IMR-90 (cell line): ENCODE results near the gene SLC35C1. TPM values are rescaled to one million over a fixed set of nuclear protein-coding genes. Genes with fewer than 3 reads are reported as not detected.
A peak's percentile ranks its signal among the peaks of the same experiment; 100 is the strongest.

Source experiments
- ATAC-seq: fragments of 200-7000 bp; cut with Tn5 transposase; 2 replicates; pipeline ENCODE4 v1.9.1; 2020; ENCODE audit warnings: low read depth, mild to moderate bottlenecking, moderate library complexity
- BruUV-seq: library from RNA; stranded (reverse); fragments of 400-500 nt; replicated peaks from 2 replicates; lab custom pipeline; 2021; lab: Mats Ljungman, UMichigan
- CTCF ChIA-PET: fragments of 300-600 bp; formaldehyde crosslinking; extraction: SDS; loops from one replicate; lab custom pipeline; 2021; ENCODE audit warnings: antibody characterized with exemption; lab: Yijun Ruan, JAX
- POLR2A ChIA-PET: fragments of 300-600 bp; sonication (Branson Sonifier 250); formaldehyde crosslinking; loops from one replicate; lab custom pipeline; 2022; ENCODE audit warnings: antibody characterized with exemption; ENCODE audit not compliant: unreplicated experiment; lab: Charles Lee
- DNase-seq: peaks from one replicate; pipeline ENCODE4 v3.0.0; 2013
- H2AFZ ChIP-seq: replicated peaks from 2 replicates; pipeline ENCODE3; 2013; ENCODE audit warnings: low read length, mild to moderate bottlenecking; ENCODE audit not compliant: poor library complexity
- H2AK5ac ChIP-seq: 2 replicates; pipeline ENCODE4 v1.6.1; 2013; ENCODE audit warnings: low read depth, low read length, inconsistent platforms
- H2AK9ac ChIP-seq: replicated peaks from 2 replicates; pipeline ENCODE3; 2013; ENCODE audit warnings: mild to moderate bottlenecking, low read depth, low read length, moderate library complexity; ENCODE audit not compliant: poor library complexity
- H2BK120ac ChIP-seq: 2 replicates; pipeline ENCODE4 v1.6.1; 2013; ENCODE audit warnings: low read depth, low read length, inconsistent platforms
- H2BK15ac ChIP-seq: 3 replicates; pipeline ENCODE4 v1.6.1; 2013; ENCODE audit warnings: low read depth, low read length, inconsistent platforms
- H2BK20ac ChIP-seq: 2 replicates; pipeline ENCODE4 v1.6.1; 2013; ENCODE audit warnings: low read depth, mild to moderate bottlenecking, inconsistent platforms, low read length, moderate library complexity
- H2BK5ac ChIP-seq: 2 replicates; pipeline ENCODE4 v1.6.1; 2013; ENCODE audit warnings: mild to moderate bottlenecking, low read depth, low read length, inconsistent platforms; ENCODE audit not compliant: poor library complexity, severe bottlenecking
- H3K14ac ChIP-seq: replicated peaks from 2 replicates; pipeline ENCODE4 v1.6.1; 2013; ENCODE audit warnings: low read depth, low read length, inconsistent platforms
- H3K18ac ChIP-seq: 2 replicates; pipeline ENCODE4 v1.6.1; 2013; ENCODE audit warnings: low read depth, low read length, control low read depth
- H3K23ac ChIP-seq: 2 replicates; pipeline ENCODE4 v1.6.1; 2013; ENCODE audit warnings: low read depth, low read length, inconsistent platforms
- H3K27ac ChIP-seq: 2 replicates; pipeline ENCODE4 v1.5.1; 2013; ENCODE audit warnings: mild to moderate bottlenecking, control low read depth, low read length; ENCODE audit not compliant: insufficient read depth
- H3K27me3 ChIP-seq: 2 replicates; pipeline ENCODE4 v1.6.1; 2013; ENCODE audit warnings: low read length; ENCODE audit not compliant: control insufficient read depth, insufficient read depth
- H3K36me3 ChIP-seq: 2 replicates; pipeline ENCODE4 v1.6.1; 2013; ENCODE audit warnings: low read length, mixed read lengths; ENCODE audit not compliant: control insufficient read depth, insufficient read depth
- H3K4ac ChIP-seq: 2 replicates; pipeline ENCODE4 v1.6.1; 2013; ENCODE audit warnings: low read depth, low read length, inconsistent platforms
- H3K4me1 ChIP-seq: 2 replicates; pipeline ENCODE4 v1.6.1; 2013; ENCODE audit warnings: low read length, mixed read lengths; ENCODE audit not compliant: control insufficient read depth, insufficient read depth
- H3K4me2 ChIP-seq: 2 replicates; pipeline ENCODE4 v1.6.1; 2013; ENCODE audit warnings: low read depth, mild to moderate bottlenecking, control low read depth, low read length, moderate library complexity
- H3K4me3 ChIP-seq: 2 replicates; pipeline ENCODE4 v1.5.1; 2013; ENCODE audit warnings: low read depth, mild to moderate bottlenecking, control low read depth, low read length, moderate library complexity; ENCODE audit not compliant: insufficient read depth
- H3K56ac ChIP-seq: 2 replicates; pipeline ENCODE4 v1.6.1; 2013; ENCODE audit warnings: low read length, inconsistent platforms; ENCODE audit not compliant: insufficient read depth; ENCODE audit errors: extremely low read depth
- H3K79me1 ChIP-seq, 2 experiments: 2 replicates each; pipeline ENCODE4 v1.6.1; 2013; ENCODE audit warnings: low read length in 2 of 2, inconsistent platforms in 1 of 2, low read depth in 1 of 2
- H3K9ac ChIP-seq: 2 replicates; pipeline ENCODE4 v1.6.1; 2013; ENCODE audit warnings: low read depth, low read length, control low read depth
- H3K9me1 ChIP-seq: 2 replicates; pipeline ENCODE4 v1.6.1; 2013; ENCODE audit warnings: low read length, inconsistent platforms; ENCODE audit not compliant: insufficient read depth
- H3K9me3 ChIP-seq: 2 replicates; pipeline ENCODE4 v1.6.1; 2013; ENCODE audit warnings: low read length; ENCODE audit not compliant: control insufficient read depth, insufficient read depth
- H4K20me1 ChIP-seq: 2 replicates; pipeline ENCODE4 v1.6.1; 2013; ENCODE audit warnings: low read length, inconsistent platforms; ENCODE audit not compliant: insufficient read depth
- H4K5ac ChIP-seq: 2 replicates; pipeline ENCODE4 v1.6.1; 2013; ENCODE audit warnings: mild to moderate bottlenecking, low read depth, low read length, control low read depth
- H4K8ac ChIP-seq, 2 experiments: 2 replicates each; pipeline ENCODE4 v1.6.1; 2013; ENCODE audit warnings: low read depth in 2 of 2, low read length in 2 of 2, control low read depth in 1 of 2, inconsistent platforms in 1 of 2
- H4K91ac ChIP-seq: 2 replicates; pipeline ENCODE4 v1.6.1; 2013; ENCODE audit warnings: low read depth, low read length, inconsistent platforms; ENCODE audit not compliant: insufficient read depth
- CEBPB ChIP-seq: IDR thresholded peaks from 2 replicates; pipeline ENCODE4 v1.6.1; 2012; ENCODE audit warnings: low read depth, low read length, improper control_type of control experiment
- CHD1 ChIP-seq: IDR thresholded peaks from 2 replicates; pipeline ENCODE4 v1.6.1; 2012; ENCODE audit warnings: low read depth, low read length, improper control_type of control experiment
- CTCF ChIP-seq: conservative IDR thresholded peaks from 2 replicates; pipeline ENCODE4 v1.5.1; 2012; ENCODE audit warnings: mild to moderate bottlenecking, low read depth, low read length, improper control_type of control experiment
- ELK1 ChIP-seq: fragments of 150-350 bp; IDR thresholded peaks from 2 replicates; pipeline ENCODE4 v1.6.1; 2016; ENCODE audit warnings: low read depth, mild to moderate bottlenecking, low read length, moderate library complexity, borderline replicate concordance
- MAZ ChIP-seq: IDR thresholded peaks from 2 replicates; pipeline ENCODE4 v1.6.1; 2012; ENCODE audit warnings: low read depth, mild to moderate bottlenecking, low read length, improper control_type of control experiment, moderate library complexity, borderline replicate concordance
- POLR2A ChIP-seq: IDR thresholded peaks from 2 replicates; pipeline ENCODE4 v1.6.1; 2012; ENCODE audit warnings: mild to moderate bottlenecking, low read depth, low read length
- RAD21 ChIP-seq: IDR thresholded peaks from 2 replicates; pipeline ENCODE4 v1.6.1; 2012; ENCODE audit warnings: low read length, improper control_type of control experiment
- SMC3 ChIP-seq: fragments of 150-350 bp; IDR thresholded peaks from 2 replicates; pipeline ENCODE4 v1.6.1; 2016; ENCODE audit warnings: low read depth, mild to moderate bottlenecking, antibody characterized with exemption, low read length, moderate library complexity
- WGBS, 2 experiments: methylation state at CpG; one replicate each; pipeline versions ENCODE4 v1.1.5 to v1.1.7; 2013; ENCODE audit warnings: missing lambda C conversion rate in 2 of 2; ENCODE audit not compliant: insufficient read length in 1 of 2; ENCODE audit errors: extremely low coverage in 2 of 2; 5-methylcytosine and 5-hydroxymethylcytosine counted together
- dilution Hi-C: fragments of 300-500 bp; cut with HindIII; formaldehyde crosslinking; loops from one replicate; pipeline ENCODE4 v1.14.3; 2018; ENCODE audit warnings: low sequenced_read_pairs; ENCODE audit not compliant: unreplicated experiment
- in situ Hi-C: fragments of 300-500 bp; cut with MboI; formaldehyde crosslinking; loops from 3 replicates; pipeline ENCODE4 v1.14.3; 2019; ENCODE audit warnings: low sequenced_read_pairs, inconsistent platforms, mixed read lengths
- intact Hi-C: fragments of 100-400 bp; cut with micrococcal nuclease; formaldehyde crosslinking; loops from 2 replicates; pipeline ENCODE4 v1.10.0; 2022
- polyA plus RNA-seq, 3 experiments: library from polyadenylated mRNA; depleted of rRNA; stranded (reverse); fragments of >200 nt; gene quantifications; 2 replicates each; pipeline ENCODE4 v1.2.3, GENCODE V29; 2012; ENCODE audit warnings: low replicate concordance in 1 of 3
- total RNA-seq: library from RNA; depleted of rRNA; stranded (reverse); fragments of >200 nt; gene quantifications from 2 replicates; pipeline ENCODE4 v1.2.3, GENCODE V29; 2012

The SLC35C1 gene
- total and polyA plus RNA-seq, 2 of the 4 experiments (the other 2 are of a cell fraction), result 4.3 to 27.1 TPM

- ChIA-PET POLR2A (no interaction called here), CTCF (no interaction called here)
- TF ChIP-seq CTCF (no peak), RAD21 (no peak), SMC3 (no peak), CHD1 (no peak), ELK1 (no peak), MAZ (no peak), CEBPB (peak; percentile 55; the same call in 1 of the 2 replicates), POLR2A (no peak)
- Histone ChIP-seq H2AK9ac (no peak overlapping the region), H2BK120ac (no peak overlapping the region), H2BK5ac (no peak overlapping the region), H2AK5ac (no peak overlapping the region), H3K27me3 (peaks cover 22% of the 10 kb centered on the region), H3K36me3 (no peaks in the 10 kb centered on the region), H3K9me1 (no peaks in the 10 kb centered on the region; the same call in 1 of the 2 replicates), H4K20me1 (no peaks in the 10 kb centered on the region), H3K4ac (no peak overlapping the region), H2AFZ (no peak overlapping the region), H3K18ac (no peak overlapping the region), H2BK15ac (no peak overlapping the region), H3K23ac (no peak overlapping the region), H3K4me3 (no peak overlapping the region), H4K8ac (no peak overlapping the region), H3K14ac (no peak overlapping the region), H4K91ac (no peak overlapping the region), H3K56ac (no peak overlapping the region), H3K27ac (no peak overlapping the region), H3K4me2 (no peak overlapping the region), H3K79me1 (no peaks in the 10 kb centered on the region), H3K4me1 (no peaks in the 10 kb centered on the region), H4K5ac (no peak overlapping the region), H3K9me3 (no peaks in the 10 kb centered on the region), H3K9ac (no peak overlapping the region), H2BK20ac (no peak overlapping the region)
- DNase-seq, result no peak
- BruUV-seq, result no TSS peak
- WGBS, 2 experiments, result no CpG with 5 or more reads among the region's 8 CpGs
- dilution Hi-C loops (no loop called here), intact Hi-C loops (no loop called here), in situ Hi-C loops (no loop called here)
- no peak for ATAC-seq
Observed at GRCh38 chr11:45765107-45765668, 39.8 kb upstream of the SLC35C1 start.
